Ascending aorta (tissue), 2 donors: ENCODE results near the gene SDSL. TPM values are rescaled to one million over a fixed set of nuclear protein-coding genes. Genes with fewer than 3 reads are reported as not detected.

Source experiments
- DNase-seq, 2 donors: peaks; one replicate each; pipeline ENCODE4 v3.0.0-alpha.2; 2019; ENCODE audit warnings: low spot score in 2 of 2
- H3K27ac ChIP-seq, 2 donors: fragments of 200-600 bp; sonication (generic); one replicate each; pipeline ENCODE4 v1.5.1; 2016 to 2017; ENCODE audit warnings: mild to moderate bottlenecking in 1 of 2
- H3K27me3 ChIP-seq: fragments of 200-600 bp; sonication (generic); one replicate; pipeline ENCODE4 v1.5.1; 2017
- H3K36me3 ChIP-seq, 2 donors: fragments of 200-600 bp; sonication (generic); one replicate each; pipeline ENCODE4 v1.5.1; 2016
- H3K4me1 ChIP-seq, 2 donors: fragments of 200-600 bp; sonication (generic); one replicate each; pipeline ENCODE4 v1.5.1; 2016 to 2017; ENCODE audit warnings: mild to moderate bottlenecking in 1 of 2
- H3K4me3 ChIP-seq, 2 donors: fragments of 200-600 bp; sonication (generic); one replicate each; pipeline ENCODE4 v1.5.1; 2016 to 2017; ENCODE audit warnings: mild to moderate bottlenecking in 1 of 2
- H3K9me3 ChIP-seq, 2 donors: fragments of 200-600 bp; sonication (generic); one replicate each; pipeline ENCODE4 v1.5.1; 2016
- intact Hi-C: fragments of 100-400 bp; cut with DNase I; formaldehyde crosslinking; loops from one replicate; pipeline ENCODE4 v1.15.1; 2023
- total RNA-seq: library from RNA; depleted of rRNA; stranded (reverse); fragments of >200 nt; gene quantifications from one replicate; pipeline ENCODE4 v1.1.0, GENCODE V29; 2016
- TF ChIP-seq, protein P1 (sequence below), 3 experiments: fragments of 200-600 bp in 2 of 3; fragments of 450-650 bp in 1 of 3; sonication (generic) in 2 of 3; IDR thresholded peaks; one replicate each; pipeline ENCODE4 v1.5.1; 2016 to 2019; ENCODE audit warnings: antibody characterized with exemption in 3 of 3, mild to moderate bottlenecking in 1 of 3, moderate library complexity in 1 of 3

The SDSL gene
- total RNA-seq, 1 donor from 2014 or later, result 11.0 TPM

DNA sequence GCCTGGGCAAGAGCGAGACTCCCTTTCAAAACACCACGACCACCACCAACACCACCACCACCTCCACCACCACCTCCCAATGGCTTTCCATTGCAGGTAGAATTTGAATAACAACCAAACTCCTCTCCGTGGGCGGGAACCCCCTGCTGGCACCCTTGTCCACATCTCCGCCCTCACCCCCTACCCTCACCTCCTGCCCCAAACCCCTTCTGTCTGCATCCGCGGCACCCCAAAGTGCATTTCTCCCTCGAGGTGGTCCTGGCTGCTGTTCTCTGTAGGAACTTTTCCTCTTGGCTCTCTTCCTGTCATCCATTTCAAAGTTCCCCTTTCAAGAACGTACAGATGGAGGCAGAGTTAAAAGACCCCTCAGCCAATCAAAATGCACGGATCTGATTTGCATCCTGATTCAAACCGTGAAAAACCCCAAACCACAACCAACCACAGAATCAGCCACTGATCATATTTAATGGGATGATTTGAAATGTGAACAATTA is 3.8 kb downstream of the SDSL start:
- Histone ChIP-seq H3K4me1 (peaks cover 0 to 6% of the 10 kb centered on the region in 2 donors), H3K9me3 (no peaks in the 10 kb centered on the region), H3K27ac (no peak overlapping the region), H3K4me3 (no peak overlapping the region), H3K36me3 (no peaks in the 10 kb centered on the region), H3K27me3 (no peaks in the 10 kb centered on the region)
- TF ChIP-seq, protein P1, sequence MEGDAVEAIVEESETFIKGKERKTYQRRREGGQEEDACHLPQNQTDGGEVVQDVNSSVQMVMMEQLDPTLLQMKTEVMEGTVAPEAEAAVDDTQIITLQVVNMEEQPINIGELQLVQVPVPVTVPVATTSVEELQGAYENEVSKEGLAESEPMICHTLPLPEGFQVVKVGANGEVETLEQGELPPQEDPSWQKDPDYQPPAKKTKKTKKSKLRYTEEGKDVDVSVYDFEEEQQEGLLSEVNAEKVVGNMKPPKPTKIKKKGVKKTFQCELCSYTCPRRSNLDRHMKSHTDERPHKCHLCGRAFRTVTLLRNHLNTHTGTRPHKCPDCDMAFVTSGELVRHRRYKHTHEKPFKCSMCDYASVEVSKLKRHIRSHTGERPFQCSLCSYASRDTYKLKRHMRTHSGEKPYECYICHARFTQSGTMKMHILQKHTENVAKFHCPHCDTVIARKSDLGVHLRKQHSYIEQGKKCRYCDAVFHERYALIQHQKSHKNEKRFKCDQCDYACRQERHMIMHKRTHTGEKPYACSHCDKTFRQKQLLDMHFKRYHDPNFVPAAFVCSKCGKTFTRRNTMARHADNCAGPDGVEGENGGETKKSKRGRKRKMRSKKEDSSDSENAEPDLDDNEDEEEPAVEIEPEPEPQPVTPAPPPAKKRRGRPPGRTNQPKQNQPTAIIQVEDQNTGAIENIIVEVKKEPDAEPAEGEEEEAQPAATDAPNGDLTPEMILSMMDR (IDR thresholded peaks at IDR 0.05), result no peak
- intact Hi-C loops, result loop anchor here (5.0 to 10.0 kb wide), 2 partner anchors 114 to 241 kb away; partner anchors contain the start of genes DDX54 and RITA1
- no peak for DNase-seq

DNA sequence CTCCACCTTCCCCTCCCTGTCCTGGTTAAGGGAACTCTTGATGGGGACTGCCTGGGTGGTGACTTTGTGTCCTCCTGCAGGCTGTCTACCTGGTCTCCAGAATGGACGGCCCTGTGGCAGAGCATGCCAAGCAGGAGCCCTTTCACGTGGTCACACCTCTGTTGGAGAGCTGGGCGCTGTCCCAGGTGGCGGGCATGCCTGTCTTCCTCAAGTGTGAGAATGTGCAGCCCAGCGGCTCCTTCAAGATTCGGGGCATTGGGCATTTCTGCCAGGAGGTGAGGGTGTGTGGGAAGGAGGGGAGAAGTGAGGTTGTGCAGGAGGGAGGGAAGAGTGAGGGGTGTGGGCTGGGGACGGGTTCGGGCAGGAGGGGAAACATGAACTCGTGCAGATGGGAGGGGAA is 5.7 kb downstream of the SDSL start:
- DNase-seq, result no peak
- TF ChIP-seq, protein P1 (IDR thresholded peaks at IDR 0.05), result no peak
- intact Hi-C loops, result loop anchor here (5.0 to 10.0 kb wide), 2 partner anchors 116 to 243 kb away; partner anchors contain the start of genes DDX54 and RITA1

DNA sequence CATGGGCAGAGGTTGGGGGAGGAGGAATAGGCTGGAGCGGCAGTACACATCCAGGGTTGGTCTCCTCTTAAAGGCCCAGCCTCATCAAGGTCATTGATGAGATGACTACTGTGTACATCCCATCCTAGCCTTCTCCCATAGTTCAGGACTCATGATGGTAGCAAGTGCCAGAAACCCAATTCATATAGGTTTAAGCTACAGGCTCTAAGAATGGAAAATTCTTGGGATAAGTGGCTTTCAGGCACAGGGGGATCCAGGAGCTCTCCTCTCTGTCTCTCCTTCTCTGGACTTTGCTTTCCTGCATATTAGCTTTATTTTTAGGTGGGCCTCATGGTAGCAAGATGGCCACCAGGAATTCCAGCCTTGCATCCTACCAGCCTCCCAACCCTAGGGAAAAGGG is 6.3 kb downstream of the SDSL start:
- TF ChIP-seq, protein P1 (IDR thresholded peaks at IDR 0.05), result no peak
- Histone ChIP-seq H3K27me3 (no peaks in the 10 kb centered on the region), H3K36me3 (no peaks in the 10 kb centered on the region), H3K9me3 (no peaks in the 10 kb centered on the region), H3K27ac (no peak overlapping the region), H3K4me3 (no peak overlapping the region), H3K4me1 (no peaks in the 10 kb centered on the region)
- intact Hi-C loops, result loop anchor here (5.0 to 10.0 kb wide), 2 partner anchors 116 to 244 kb away; partner anchors contain the start of genes DDX54 and RITA1
- DNase-seq, result no peak

More for the DNA sequence above, 5.7 kb downstream of the SDSL start:
- no peaks in the 10 kb centered on the region for H3K9me3 ChIP-seq
- no peaks in the 10 kb centered on the region for H3K36me3 ChIP-seq
- no peaks in the 10 kb centered on the region for H3K27me3 ChIP-seq
- H3K4me1 ChIP-seq, result peaks cover 0 to 2% of the 10 kb centered on the region in 2 donors
- H3K27ac ChIP-seq, result no peak overlapping the region
- no peak overlapping the region for H3K4me3 ChIP-seq

DNA sequence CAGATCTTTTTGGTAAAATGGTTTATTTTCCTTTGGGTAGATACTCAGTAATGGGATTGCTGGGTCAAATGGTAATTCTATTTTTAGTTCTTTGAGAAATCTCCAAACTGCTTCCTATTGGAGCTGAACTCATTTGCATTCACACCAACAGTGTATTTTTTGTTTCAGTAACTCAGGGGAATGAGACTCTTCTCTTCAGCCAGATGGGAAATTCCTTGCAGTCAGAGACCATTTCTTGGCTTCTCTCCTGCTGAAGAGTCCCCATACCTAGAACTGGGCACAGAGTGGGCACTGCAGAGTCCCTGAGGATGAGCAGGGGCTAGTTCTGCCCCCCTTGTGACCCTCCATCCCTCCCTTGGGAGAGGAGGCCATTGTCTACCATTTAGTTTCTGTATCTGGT is 10.8 kb downstream of the SDSL start:
- no peak for DNase-seq
- H3K4me3 ChIP-seq, result no peak overlapping the region
- no peaks in the 10 kb centered on the region for H3K27me3 ChIP-seq
- H3K27ac ChIP-seq, result no peak overlapping the region
- H3K9me3 ChIP-seq, result no peaks in the 10 kb centered on the region
- intact Hi-C loops, result no loop called here
- H3K36me3 ChIP-seq, result no peaks in the 10 kb centered on the region
- H3K4me1 ChIP-seq, result no peaks in the 10 kb centered on the region
- TF ChIP-seq, protein P1 (IDR thresholded peaks at IDR 0.05), result no peak

DNA sequence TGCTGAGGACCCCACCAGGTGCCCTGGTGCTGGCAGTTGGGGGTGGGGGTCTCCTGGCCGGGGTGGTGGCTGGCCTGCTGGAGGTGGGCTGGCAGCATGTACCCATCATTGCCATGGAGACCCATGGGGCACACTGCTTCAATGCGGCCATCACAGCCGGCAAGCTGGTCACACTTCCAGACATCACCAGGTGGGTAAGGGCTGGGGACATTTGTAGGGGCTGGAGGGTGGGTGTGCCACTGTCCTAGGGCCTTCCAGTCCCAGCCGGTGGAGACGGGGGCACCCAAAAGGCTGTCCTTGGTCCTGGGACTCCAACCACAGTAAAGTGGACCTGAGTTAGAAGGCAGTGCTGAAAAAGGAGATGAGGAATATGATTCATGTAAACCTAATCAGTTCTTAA is 13.2 kb downstream of the SDSL start:
- intact Hi-C loops, result no loop called here
- TF ChIP-seq, protein P1 (IDR thresholded peaks at IDR 0.05), result no peak
- no peaks in the 10 kb centered on the region for H3K36me3 ChIP-seq
- DNase-seq, result no peak
- no peak overlapping the region for H3K27ac ChIP-seq
- no peaks in the 10 kb centered on the region for H3K4me1 ChIP-seq
- no peaks in the 10 kb centered on the region for H3K9me3 ChIP-seq
- H3K4me3 ChIP-seq, result no peak overlapping the region
- H3K27me3 ChIP-seq, result no peaks in the 10 kb centered on the region

DNA sequence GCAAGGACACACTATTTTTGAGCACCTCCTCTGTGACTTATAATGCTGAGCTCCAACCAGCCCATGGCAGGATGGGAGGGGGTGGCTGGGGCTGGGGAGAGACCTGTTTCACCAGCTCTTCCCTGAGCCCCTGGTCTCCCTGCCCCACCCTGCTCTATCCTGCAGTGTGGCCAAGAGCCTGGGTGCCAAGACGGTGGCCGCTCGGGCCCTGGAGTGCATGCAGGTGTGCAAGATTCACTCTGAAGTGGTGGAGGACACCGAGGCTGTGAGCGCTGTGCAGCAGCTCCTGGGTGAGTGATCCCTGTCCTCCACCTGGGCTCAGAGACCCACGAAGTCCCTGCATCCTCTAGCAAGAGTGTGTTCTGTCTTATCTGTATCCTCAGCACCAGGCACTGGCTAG is 14.4 kb downstream of the SDSL start:
- Histone ChIP-seq H3K4me1 (no peaks in the 10 kb centered on the region), H3K36me3 (no peaks in the 10 kb centered on the region), H3K4me3 (no peak overlapping the region), H3K27ac (no peak overlapping the region), H3K27me3 (no peaks in the 10 kb centered on the region), H3K9me3 (no peaks in the 10 kb centered on the region)
- TF ChIP-seq, protein P1 (IDR thresholded peaks at IDR 0.05), result no peak
- DNase-seq, result no peak
- intact Hi-C loops, result no loop called here
